GM12873 (cell line): ENCODE data around the gene EXOC3L1.

ENCODE experiments used
- CTCF ChIP-seq: IDR thresholded peaks from 2 replicates; pipeline ENCODE4 v1.5.1; 2012; ENCODE audit warnings: low read depth, mild to moderate bottlenecking, moderate library complexity, low read length, control low read depth; ENCODE audit not compliant: insufficient read depth; ENCODE audit errors: missing control alignments

EXOC3L1 gene

GRCh38 chr16:67212766-67213165 is 22.8 kb upstream of the EXOC3L1 start:
- TF ChIP-seq CTCF = no peak

- TF ChIP-seq CTCF = no peak
Measured at GRCh38 chr16:67211674-67212073, 21.7 kb upstream of the EXOC3L1 start.

- TF ChIP-seq CTCF = no peak
Measured at GRCh38 chr16:67210069-67210937, 20.4 kb upstream of the EXOC3L1 start.

- TF ChIP-seq CTCF = no peak
Measured at GRCh38 chr16:67209565-67209964, 19.6 kb upstream of the EXOC3L1 start.

- no peak for TF ChIP-seq CTCF
Measured at GRCh38 chr16:67208154-67208896, 18.4 kb upstream of the EXOC3L1 start.

GRCh38 chr16:67207249-67208091 is 17.5 kb upstream of the EXOC3L1 start:
- no peak for TF ChIP-seq CTCF
